T-helper 22 cell (primary cell): ENCODE measurements around the gene ADAM12.
"Not testable (repeated sequence)": the region's sequence is repeated elsewhere in the genome, so short reads cannot be mapped to it uniquely, and the experiment has no call there.

ENCODE experiments used
- DNase-seq: peaks from one replicate; pipeline ENCODE4 v3.0.0-alpha.2; 2020; ENCODE audit warnings: low read depth

ADAM12 gene

GRCh38 chr10:126402721-126403695 is 14.7 kb upstream of the ADAM12 start:
- DNase-seq, result no peak

DNA sequence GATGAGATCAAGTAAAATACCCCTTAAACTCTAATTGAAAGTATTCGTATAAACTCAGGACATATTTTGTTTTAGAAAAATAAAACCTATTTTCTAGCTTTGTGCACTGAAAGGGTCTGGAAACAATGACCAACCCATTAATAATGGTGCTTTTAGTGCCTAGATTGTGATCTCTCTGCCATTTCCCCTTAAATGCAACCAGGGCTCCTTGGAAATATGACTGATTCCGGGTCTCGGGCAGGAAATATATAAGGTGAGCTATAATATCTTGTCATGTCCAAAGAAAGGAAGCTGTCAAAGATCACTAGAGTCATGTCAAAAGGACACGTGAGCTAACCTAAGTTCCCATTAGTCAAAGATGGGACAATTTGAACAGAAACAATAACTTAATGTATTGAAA is 12.4 kb upstream of the ADAM12 start:
- no peak for DNase-seq

DNA sequence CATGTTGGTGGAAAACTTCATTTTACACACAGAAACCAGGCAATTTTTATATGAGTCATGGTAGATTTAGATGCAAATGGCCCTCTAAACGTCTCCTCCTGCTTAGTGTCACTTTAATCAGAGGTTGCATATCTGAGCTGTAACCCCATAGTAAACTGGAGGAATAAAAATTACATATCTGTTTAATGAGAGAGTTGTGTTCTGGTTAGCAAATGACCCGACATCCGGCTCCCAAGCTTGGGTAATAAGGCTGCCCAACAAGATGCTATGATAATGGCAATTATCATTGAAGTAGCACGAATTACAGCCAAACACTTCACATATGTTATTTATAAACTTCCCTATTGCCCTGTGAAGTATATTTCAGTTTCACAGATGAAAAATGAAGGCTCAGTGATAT is 10.6 kb upstream of the ADAM12 start:
- no peak for DNase-seq

GRCh38 chr10:126398383-126398743 is 10.1 kb upstream of the ADAM12 start:
- no peak for DNase-seq

- no peak for DNase-seq
Measured at GRCh38 chr10:126397640-126398382, 9.5 kb upstream of the ADAM12 start.

DNA sequence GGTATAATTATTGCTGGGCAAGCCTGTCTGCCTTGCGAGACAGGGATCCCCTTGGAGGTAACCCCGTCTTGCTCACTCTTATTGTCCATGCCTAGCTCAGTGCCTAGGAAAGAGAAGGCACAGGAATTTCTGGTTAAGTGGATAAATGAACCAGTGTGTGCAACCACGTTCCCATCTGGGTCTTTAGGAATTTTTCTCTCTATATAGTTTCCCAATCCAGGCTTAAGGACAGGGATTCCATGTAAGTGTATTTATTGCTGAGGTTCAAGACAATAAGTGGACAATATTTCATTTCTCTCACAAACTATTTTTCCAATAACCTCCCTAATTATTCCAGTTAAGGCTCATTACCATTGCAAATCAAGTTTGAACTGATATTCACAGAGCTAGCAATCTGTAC is 8.9 kb upstream of the ADAM12 start:
- no peak for DNase-seq

DNA sequence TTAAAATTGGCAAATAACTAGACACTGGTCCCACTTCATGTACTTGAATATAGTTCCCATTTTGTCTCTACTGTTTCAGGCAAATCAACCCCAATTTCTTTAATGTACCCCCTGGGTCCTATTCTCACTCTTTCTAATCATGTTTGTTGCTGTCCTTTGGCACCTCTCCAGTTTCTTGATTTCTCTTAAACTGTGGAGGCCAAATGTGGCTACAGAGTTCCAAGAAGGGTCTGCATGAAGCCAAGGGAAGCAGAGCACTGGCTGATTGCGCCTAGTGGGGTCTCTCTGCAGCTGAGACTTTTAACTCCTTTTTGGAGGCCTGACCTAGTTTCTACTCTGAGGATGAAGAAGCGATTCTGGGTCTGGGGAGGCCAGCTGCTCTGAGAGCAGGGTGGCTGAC is 6.7 kb upstream of the ADAM12 start:
- DNase-seq, result no peak

GRCh38 chr10:126393076-126393475 is 4.8 kb upstream of the ADAM12 start:
- no peak for DNase-seq

DNA sequence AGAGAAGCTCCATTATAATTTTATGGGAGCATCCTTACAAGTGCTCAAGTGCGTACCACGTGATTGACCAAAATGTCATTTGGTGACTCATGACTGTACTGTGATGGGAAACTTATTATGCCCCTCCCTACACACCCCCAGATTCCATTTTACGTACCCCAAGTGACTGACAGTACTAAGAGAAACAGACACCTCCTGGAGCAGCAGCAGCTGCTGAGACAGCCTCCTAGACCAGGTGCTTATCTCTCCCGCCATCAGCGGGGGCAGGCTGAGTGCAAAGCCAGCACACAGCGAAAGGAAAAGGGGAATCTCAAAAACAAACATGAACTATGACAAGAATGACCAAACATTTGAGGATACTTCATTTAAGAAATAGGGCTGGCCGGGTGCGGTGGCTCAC is 4.2 kb upstream of the ADAM12 start:
- DNase-seq, result no peak

- no peak for DNase-seq
Measured at GRCh38 chr10:126392068-126392467, 3.8 kb upstream of the ADAM12 start.

GRCh38 chr10:126391192-126391885 is 3.1 kb upstream of the ADAM12 start:
- DNase-seq, result no peak

DNA sequence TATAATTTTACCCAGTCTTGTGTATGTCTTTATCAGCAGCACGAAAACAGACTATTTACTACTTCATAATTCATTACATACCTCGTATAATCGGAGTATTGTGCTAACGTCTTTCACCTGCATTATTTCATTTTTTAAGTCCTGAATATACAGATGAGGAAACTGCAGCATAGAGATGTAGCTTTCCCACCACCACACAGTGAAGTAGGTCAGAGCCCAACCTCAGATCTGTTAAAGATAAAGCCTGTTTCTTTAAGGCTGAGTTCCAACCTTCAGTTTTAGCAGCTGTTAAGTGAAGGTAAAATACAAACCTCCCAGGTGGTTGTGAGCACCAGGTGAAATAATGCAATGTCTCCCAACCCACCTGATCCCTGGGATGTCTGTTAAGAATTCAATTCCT is 2.0 kb upstream of the ADAM12 start:
- no peak for DNase-seq

GRCh38 chr10:126387041-126387921 is 996 bp downstream of the ADAM12 start:
- no peak for DNase-seq

GRCh38 chr10:126384269-126384873 is 3.9 kb downstream of the ADAM12 start:
- no peak for DNase-seq

DNA sequence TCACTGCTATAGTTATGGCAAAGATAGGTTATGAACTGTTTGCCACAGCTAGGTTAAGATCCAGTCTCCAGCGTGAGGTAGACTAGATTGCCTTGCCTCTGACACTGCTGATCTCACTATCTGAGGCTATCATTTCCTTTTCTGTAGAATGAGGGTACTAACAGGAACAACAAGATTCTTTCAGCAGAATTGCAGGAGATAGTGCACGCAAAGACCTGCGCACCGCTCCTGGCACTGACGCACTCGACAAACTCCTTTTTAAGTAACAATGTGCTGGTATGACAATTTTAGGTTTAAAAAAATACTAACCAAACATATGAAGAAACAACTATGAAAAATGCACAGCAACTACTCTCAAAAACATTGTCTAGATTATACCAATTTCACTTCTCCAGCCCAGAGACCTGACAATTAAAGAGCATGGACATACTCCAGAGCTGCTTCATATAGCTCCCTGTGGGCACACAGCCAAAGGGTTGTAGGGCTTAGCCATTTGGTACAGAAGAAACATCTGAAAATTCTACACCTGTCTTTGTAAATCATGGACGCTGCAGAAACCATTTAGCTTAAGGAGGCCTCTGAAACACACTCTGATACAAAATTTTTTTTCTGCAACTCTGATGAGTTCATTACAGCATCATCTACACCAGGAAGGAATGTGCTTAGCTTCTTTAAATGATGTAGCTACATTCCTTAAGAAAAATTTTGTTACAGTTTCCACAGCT is 7.8 kb downstream of the ADAM12 start:
- DNase-seq, result no peak

DNA sequence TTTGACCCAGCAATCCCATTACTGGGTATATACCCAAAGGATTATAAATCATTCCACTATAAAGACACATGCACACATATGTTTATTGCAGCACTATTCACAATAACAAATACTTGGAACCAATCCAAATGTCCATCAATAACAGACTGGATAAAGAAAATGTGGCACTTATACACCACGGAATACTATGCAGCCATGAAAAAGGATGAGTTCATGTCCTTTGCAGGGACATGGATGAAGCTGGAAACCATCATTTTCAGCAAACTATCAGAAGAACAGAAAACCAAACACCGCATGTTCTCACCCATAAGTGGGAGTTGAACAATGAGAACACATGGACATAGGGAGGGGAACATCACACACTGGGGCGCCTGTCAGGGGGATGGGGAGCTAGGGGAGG is 9.1 kb downstream of the ADAM12 start:
- not testable (repeated sequence) for DNase-seq

- no peak for DNase-seq
Measured at GRCh38 chr10:126376956-126377355, 11.3 kb downstream of the ADAM12 start.

DNA sequence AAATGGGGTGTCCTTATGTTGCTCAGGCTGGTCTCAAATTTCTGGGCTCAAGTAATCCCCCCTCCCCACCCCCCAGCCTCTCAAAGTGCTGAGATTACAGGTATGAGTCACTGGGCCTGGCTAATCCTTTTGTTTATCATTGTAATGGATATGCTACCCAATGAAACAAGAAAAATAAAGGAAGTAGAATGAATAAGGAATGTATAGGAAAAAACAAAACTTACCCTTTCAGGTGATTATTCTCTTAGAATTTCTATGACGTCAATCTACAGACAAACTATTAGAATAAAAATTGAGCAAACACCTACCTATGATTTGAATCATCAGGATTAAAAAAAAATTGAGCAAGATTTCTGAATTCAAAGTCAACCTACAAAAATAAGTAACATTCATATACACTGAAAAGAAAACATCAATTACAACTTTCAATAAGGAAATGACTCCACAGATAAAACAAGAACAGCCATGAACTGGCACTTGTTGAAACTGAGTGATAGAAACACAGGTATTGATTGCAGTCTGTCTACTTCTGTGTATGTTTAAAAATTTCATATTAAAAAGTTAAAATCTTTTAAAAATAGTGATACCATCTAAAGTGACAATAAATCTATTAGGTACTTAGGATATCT is 12.2 kb downstream of the ADAM12 start:
- no peak for DNase-seq

DNA sequence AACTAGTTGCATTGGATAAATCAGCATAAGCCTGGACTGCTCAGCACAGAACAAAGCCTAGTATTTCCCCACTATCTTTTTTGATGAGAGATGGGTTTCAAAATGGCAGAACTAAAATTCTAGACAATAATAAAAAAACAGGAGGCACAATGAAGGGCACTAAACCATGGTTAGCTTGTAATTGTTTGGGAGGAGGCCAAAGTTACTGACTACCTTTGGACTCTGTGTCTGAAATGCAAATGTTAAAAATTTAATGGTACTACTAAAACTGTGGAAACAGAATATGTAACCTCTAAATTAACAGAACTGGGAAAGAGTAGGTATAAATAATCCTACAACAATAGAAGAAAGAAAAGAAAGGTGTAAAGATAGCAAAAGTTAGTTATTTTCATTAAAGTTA is 13.0 kb downstream of the ADAM12 start:
- DNase-seq, result no peak

- no peak for DNase-seq
Measured at GRCh38 chr10:126374435-126374834, 13.8 kb downstream of the ADAM12 start.
